Hematopoietic multipotent progenitor cell treated with erythropoietin and hydrocortisone succinate and interleukin-3 and kit ligand, for 4 days (in vitro differentiated cells): ENCODE data around the gene ETHE1.

ENCODE experiments used
- DNase-seq: peaks from one replicate; pipeline ENCODE4 v3.0.0-alpha.2; 2015

Gene ETHE1

DNA sequence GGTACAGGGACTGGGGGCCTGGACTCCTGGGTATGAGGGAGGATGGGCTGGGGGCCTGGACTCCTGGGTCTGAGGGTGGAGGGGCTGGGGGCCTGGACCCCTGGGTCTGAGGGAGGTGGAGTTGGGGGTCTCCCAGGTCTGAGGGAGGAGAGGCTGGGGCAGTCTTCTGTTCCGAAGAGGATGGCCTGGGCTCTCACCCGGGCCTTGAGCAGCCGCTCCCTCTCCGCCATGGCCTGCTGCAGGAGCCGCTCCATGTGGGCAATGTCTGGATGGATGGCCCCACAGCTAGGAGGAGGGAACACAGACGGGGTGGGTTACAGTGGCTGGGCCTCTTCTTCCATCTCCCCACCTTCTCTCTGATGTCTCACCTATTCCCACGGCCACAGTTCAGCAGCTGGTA is 40.6 kb downstream of the ETHE1 start:
- no peak for DNase-seq

DNA sequence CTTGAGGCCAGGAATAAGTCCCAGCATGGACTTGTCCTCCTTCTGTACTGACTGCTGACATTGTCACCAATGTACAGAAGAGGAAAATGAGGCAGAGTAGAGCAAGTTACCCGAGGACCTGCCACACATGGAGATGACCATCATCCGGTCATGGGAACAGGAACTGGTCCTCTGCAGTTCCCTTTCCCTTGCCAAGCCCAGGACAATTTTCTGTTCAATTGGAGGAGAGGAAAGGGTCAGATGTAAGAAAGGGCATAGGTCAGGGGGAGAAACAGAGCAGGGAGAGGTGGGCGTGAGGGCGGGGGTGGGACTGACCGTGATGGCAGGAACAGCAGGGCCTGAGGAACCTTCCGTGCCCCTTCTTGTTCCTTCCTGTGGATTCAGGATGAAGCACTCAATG is 41.0 kb downstream of the ETHE1 start:
- DNase-seq, result no peak

DNA sequence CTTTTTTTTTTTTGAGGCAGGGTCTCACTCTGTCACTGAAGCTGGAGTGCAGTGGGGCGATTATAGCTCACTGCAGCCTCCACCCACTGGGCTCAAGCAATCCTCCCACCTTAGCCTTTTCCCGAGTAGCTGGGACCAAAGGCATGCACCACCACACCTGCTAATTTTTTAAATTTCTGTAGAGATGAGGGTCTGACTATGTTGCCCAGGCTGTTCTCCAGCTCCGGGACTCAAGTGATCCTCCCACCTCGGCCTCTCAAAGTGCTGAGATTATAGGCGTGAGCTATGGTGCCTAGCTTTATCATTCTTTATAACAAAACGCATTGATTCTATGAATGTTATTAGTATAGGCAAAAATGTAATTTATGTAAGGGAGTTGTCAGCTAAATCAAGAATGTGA is 43.7 kb downstream of the ETHE1 start:
- DNase-seq, result no peak

DNA sequence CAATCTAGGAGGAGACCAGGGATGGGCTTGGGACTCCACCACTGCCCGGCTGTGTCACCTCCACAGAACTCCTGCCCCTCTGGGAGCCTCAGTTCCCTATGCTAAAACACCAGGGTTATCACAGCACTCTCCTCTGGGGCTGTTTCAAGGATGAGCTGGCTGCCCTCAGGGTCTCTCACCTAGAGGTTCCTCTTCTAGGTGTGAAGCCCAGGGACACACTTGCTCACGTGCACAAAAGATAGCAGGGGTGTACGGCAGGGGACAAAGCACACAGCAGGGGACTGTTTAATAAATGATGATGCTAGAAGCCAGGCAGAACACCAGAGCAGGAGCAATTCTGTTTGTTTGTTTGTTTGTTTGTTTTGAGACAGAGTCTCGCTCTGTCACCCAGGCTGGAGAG is 44.8 kb downstream of the ETHE1 start:
- no peak for DNase-seq

DNA sequence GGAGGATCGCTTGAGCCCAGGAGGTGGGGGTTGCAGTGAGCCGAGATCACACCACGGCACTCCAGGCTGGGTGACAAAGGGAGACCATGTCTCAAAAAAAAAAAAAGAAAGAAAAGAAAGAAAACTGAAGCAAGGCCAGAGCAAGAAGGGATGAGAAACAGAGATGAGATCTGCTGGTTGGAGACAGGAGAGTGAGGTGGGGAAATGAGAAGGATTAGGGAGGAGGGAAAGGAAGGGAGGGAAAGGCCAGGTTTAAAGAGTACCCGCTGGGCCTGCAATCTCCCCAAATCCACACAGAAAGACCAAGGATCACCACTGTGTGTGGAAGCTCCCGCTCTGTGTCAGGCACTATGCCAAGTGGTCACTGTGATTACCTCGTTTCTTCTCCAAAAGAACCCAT is 45.3 kb downstream of the ETHE1 start:
- DNase-seq, result no peak

DNA sequence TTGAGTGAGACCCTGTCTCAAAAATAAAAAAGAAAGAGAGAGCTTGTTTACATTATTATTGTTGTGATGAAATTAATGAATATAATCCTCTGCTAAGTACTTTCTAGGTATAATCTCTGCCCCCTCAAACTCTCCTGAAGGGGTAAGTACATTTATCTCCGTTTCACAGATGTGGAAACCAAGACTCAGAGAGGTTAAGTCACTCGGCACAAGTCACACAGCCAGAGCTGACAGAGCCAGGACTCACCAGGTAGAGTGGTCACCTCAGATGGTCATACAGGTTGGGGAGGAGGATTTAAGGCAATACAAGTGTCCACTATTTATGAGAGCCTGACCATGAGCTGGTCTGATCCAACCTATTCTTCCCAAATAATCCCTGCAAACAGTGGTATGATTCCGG is 46.4 kb downstream of the ETHE1 start:
- DNase-seq, result no peak

DNA sequence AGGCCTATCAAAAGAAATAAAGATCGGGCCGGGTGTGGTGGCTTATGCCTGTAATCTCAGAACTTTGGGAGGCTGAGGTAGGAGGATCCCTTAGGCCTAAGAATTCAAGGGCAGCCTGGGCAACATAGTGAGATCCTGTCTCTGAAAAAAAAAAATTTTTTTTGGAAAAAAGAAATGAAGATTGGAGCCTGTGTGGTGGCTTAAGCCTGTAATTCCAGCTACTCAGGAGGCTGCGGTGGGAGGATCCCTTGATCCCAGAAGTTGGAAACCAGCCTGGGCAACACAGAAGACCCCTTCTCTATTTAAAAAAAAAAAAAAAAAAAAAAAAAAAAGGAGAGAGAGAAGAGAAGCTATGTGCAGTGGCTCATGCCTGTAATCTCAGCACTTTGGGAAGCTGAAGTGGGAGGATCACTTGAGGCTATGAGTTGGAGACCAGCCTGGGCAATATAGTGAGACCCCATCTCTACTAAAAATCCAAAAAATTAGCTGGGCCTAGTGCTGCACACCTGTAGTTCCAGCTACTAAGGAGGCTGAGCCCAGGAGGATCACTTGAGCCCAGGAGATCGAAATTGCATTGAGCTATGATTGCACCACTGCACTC is 46.9 kb downstream of the ETHE1 start:
- no peak for DNase-seq

DNA sequence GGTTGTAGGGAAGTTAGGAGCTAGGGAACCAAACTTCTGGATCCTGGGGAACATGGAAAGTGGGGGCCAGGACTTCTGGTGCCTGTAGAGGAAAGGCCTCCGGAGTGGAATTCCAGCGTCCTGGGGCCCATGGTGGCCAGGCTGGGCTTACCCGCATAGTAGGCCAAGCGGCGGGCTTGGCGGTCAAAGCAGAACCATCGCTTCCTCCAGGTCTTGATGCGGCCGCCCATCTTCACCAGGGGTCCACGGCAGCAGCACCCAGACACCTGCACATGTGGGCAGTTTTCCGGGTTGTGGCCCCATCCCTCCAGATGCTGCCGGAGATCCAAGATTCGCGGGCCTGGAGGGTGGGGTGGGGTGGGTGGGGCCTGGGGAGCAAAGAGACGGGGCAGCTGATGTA is 47.8 kb downstream of the ETHE1 start:
- no peak for DNase-seq

DNA sequence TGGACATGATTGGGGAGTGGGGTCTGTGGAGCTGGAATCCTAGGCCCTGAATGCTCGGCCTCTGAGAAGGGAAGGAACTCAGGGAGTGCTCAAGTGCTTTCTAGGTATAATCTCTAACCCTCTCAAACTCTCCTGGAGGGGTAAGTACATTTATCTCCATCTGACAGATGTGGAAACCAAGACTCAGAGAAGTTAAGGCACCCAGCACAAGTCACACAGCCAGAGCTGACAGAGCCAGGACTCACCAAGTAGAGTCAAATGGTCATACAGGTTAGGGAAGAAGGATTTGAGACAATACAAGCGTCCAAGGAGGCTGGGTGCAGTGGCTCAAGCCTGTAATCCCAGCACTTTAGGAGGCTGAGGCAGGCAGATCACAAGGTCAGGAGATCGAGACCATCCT is 48.7 kb downstream of the ETHE1 start:
- no peak for DNase-seq

DNA sequence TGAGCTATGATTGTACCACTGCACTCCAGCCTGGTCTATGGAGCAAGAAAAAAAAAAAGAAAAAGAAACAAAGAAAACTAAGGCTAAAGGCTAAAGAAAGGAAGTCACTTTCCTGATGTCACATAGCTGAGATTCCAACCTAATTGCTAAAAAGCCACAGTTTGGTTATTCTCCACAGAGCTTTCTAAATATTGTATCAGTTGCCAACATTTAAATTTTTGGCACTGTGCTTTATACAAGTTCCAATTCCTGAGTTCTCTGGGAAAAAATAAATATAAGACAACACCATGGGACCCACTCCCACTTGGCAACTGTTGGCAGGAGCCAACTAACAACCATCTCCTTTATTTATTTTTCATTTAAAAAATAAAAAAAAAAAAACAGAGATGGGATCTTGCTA is 50.4 kb downstream of the ETHE1 start:
- no peak for DNase-seq

DNA sequence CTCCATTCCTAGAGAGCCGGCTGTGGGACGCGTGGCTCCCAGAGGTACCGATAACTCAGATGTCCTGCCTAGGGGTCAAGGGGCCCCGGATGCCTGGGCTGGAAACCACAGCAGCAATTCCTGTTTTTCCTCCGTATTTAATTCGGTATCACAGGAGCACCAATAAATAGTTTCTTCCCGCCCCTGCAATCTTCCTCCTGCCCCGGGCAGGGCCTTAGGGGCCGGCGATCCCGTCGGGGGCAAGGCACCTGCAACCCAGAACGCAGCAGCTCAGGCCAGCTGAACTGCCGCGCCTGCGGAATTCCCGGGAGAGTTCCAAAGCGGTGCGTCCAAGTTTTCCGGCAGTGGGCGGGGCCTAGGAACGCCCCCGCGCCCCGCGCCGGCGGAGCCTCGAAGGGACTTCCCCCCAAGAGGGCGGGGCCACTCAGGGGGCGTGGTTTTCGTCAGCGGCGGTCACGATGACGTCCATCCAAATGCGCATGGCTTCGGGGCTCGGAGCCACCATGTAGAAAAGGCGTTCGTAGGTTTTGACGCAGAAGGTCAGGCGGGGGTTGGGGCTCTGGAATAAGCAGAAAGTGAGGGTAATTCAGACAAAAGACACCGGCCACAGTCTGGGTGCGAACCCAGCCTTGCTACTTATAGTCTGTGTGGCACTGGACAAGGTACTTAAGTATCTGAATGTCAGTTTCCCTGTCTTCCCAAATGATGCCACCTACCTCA is 51.9 kb downstream of the ETHE1 start:
- peak; percentile 96 for DNase-seq

DNA sequence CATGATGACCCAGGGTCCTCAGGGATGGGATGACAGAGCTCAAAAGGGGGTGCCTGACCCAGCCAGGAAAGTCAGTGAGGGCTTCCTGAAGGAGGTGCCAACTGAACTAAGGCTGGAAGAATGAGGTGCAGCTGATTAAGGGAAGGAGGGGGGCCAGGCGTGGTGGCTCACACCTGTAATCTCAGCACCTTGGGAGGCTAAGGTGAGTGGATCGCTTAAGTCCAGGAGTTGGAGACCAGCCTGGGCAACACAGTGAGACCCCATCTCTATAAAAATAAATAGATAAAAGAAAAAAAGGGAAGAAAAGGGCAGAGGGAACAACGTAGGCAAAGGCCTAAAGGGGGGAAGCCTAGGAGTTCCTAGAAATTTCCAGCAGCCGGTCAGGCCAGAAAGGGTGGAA is 52.5 kb downstream of the ETHE1 start:
- DNase-seq, result no peak

DNA sequence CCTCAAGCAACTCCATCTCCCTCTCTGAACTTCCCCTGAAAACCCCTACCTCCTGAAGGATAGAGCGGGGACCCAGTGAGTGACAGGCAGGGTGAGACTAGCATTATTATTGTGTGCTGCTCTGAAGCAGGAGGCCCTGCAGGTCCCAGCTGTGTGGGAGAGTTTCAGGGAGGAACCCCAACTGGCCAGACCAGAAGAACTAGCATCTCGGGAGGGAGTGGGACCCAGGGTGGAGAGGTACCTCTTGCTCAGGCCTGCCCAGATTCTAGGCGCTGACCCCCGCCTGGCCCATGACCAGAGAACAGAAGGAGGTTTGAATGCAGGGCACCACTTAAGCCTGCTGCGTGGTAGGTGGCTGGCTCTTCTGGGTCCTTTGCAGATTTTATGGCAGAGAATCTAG is 55.9 kb downstream of the ETHE1 start:
- DNase-seq, result no peak

DNA sequence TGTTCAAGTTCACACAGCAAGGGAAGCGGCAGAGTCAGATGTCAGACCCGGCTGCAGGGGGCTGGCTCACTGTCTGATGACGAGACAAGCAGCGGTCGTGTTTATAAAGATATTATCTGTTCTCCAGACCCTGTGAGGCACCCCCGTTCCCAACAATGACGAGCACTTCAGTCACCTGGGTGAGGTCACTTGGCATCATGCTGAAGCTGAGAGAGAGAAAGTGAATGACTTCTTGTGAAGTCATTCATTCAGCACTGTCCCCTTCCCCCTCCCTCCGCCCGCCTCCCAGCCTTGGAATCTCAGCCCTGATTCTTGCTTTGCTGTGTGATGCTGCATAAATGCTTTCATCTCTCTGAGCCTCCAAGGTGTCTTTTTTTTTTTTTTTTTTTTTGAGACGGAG is 56.7 kb downstream of the ETHE1 start:
- DNase-seq, result no peak

DNA sequence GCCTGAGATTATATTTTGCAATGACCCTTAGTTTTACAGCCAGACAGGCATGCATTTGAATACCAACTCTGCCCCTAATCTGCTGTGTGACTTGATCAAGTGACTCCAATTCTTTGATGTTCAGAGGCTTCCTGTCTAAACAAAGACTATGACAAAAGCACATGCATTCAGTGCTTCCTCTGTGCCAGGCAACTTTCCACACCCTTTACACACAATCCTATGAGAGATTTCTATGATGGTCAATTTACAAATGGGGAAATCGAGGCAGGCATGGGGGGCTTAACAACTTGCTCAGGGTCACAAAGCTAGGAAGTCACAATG is 57.9 kb downstream of the ETHE1 start:
- no peak for DNase-seq

DNA sequence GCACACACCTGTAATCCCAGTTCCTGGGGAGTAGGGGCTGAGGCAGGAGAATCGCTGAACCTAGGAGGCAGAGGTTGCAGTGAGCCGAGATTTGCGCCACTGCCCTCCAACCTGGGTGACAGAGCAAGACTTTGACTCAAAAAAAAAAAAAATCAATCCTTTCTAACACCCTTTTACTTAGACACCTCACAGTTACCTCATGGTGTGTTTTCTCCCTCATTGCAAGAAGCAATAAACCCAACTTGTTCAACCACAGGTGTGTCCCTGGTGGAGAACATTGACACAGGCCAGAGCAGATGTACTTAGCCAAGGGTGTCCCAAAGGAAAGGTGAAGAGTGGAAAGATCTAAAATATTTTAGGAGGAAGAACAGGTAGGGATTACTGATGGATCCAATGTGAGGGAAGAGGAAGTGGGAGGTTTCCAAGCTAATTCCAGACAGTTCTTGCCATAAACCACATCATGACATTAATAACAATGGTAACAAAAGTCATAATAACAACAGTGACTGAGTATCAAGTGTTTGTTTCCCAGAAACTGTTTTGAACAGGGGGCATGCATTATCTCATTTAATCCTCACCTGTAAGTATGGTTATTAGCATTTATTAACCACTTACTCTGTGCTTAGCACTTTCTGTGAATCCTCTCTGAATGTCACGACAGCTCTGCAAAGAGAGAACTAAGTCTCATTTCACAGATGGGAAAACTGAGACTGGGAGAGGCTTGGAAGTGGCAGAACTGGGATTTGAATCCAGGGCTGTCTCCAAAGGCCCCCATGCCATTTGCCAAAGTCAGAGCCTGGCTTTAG is 58.4 kb downstream of the ETHE1 start:
- no peak for DNase-seq

DNA sequence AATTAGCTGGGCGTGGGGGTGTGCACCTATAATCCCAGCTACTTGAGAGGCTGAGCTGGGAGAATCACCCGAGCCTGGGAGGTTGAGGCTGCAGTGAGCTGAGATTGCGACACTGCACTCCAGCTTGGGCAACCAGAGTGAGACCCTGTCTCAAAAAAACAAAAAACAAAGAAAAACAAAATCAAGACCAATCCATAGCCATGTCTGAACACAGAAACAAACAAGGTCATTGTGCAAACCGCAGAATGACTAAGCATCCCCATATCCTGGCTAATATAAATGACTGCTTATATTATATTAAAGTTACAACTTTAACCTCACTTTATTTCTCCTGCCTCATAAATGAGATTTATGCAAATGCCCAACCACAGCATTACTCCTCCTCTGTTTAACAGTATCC is 59.3 kb downstream of the ETHE1 start:
- DNase-seq, result peak; percentile 69

DNA sequence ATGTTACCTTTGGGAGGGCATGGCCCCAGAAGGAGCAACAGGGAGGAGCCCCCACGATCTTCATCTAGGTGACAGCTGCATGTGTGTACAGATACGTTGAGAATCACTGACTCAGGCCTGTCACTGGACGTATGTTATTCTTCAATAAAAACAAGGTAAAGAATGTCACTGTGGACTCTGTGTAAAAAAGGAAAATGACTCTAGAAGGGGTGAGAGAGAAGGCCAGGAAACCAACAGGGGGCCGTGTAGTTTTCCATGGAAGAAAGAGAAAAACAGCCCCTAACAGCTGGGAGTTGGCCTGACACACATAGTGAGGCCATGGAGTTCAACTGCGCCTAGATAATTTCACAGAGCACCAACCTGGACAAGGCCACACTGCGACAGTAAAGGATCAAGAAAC is 59.7 kb downstream of the ETHE1 start:
- no peak for DNase-seq

DNA sequence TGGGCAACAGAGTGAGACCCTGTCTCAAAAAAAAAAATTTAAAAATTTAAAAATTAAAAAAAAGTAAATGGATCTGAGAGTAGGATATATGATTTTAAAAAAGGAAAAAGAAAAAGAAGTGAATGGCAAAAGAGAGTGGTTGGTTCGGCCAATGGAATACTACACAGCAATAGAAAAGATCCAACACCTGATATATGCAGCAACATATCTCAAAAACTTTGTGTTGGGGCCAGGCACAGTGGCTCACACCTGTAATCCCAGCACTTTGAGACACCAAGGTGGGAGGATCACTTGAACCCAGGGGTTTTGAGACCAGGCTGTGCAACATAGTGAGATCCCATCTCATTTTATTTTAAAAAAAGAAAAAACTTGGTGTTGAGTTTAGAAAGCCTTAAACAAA is 60.2 kb downstream of the ETHE1 start:
- DNase-seq, result no peak

DNA sequence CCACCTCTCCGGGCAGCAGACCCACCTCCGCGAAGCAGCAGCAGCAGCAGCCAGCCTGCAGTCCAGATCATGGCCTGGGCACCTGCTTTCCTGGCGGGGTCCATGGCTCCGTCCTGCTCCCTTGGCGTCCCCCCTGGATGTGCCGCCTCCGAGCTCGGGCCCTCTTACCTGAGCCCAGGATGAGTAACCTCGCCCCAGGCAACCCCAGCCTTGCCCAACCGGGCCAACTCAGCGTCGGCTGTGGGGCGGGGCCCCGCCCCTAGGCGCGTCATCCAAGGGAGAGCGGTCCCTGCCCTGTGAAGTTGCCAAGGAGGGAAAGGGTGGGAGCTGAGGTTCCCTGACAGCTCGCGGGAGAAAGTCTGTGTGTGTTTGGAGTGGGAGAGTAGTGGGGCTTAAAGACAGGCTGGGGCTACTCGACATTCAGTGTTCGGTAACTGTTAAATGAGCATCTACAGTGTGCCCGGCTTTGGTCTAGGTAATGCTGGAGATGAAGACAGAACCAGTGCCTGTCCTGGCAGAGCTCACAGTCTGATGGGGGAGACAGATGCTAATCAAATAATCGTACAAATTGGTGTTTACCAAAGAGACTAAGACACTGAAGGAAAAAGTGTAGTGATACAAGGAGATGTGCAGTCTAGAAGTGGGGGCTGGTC is 61.4 kb downstream of the ETHE1 start, which contains the start of gene LYPD3:
Gene LYPD3, minus strand, starts transcription at position 141 of the 653 bp plus-strand sequence. Its CDS starts 37 bp downstream, at position 104.
- no peak for DNase-seq

DNA sequence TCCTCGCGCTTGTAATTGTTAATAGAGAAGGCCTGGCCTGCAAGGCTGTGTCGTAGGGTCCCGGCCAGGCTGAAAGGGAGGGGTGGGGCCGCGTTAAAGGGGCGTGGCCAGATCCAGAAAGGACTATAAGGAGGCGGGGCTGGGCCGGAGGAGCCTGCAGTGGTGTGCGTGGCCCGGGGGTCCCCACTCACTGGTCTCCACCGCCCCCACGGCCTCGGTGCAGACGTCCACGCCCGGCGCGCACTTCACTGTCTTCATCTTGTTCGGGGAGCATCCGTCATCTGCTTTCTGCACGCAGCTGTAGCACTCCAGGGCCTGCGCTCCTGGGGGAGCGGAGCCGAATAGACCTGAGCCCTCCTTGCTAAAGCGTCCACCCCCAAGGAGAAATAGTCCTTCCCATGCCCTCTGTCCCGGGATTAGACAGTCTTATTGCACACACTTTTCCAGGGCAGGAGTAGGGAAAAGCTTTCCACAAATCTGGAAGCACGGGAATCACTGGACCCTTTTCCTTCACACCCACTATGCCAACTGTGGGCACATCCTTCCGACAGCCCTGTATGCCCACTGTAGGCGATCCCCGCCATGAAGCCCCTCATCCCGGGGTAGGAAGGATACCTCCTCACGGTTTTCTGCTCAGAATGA is 62.7 kb downstream of the ETHE1 start:
- no peak for DNase-seq

DNA sequence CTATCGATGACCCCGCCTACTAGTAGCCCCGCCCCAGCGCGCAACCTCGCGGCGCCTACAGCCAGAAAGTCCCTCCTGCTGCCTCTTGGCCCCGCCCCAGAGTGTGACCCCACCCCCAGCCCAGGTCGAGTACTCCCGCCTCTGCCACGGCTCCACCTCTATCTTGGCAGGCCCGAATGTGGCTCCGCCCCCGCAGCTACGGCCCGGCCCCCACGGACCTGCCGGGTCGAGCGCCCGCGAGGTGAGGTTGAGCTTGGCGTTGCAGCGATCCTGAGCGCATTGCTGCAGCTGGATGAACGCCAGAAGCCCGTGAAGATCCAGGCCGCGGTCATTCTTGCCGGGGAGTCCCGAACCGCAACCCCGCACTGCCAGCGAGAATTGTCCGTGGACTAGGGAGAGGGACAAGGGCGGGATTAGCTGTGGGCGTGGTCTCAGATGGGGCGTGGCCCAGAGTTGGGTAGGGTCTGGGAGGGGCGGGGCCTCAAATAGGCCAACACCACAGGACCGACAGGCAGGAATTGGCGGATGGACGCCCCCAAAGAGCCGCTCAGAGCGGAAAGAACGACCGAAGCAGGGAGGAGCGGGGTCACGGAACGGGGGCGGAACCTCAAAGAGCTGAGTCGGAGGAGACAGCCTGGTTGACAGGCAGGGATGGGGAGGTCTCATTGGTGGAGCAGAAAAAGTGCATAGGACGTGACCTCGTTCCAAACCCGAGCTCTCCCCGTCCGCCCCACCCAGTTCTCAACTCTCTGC is 63.4 kb downstream of the ETHE1 start:
- DNase-seq, result peak; percentile 98
